Measurements from ENCODE around the gene OVOL3.

Gene OVOL3

GRCh38 chr19:36103040-36103626 lies 7.8 kb upstream of the OVOL3 start:
- peaks cover 27% of the 10 kb centered on the region for H3K36me3 ChIP-seq (ENCODE audit: insufficient read depth, low read length)
- H3K4me3 ChIP-seq (ENCODE audit: low read length): no peak overlapping the region
- H3K27me3 ChIP-seq (ENCODE audit: control insufficient read depth, insufficient read depth, low read length): no peaks in the 10 kb centered on the region
- H3K4me2 ChIP-seq (ENCODE audit: low read length): no peak overlapping the region
- H3K9ac ChIP-seq (ENCODE audit: low read depth, low read length): no peak overlapping the region
- no peaks in the 10 kb centered on the region for H3K4me1 ChIP-seq (ENCODE audit: control insufficient read depth, insufficient read depth, low read length)
- no peaks in the 10 kb centered on the region for H3K9me3 ChIP-seq (replicated peaks; ENCODE audit: low read length)

DNA sequence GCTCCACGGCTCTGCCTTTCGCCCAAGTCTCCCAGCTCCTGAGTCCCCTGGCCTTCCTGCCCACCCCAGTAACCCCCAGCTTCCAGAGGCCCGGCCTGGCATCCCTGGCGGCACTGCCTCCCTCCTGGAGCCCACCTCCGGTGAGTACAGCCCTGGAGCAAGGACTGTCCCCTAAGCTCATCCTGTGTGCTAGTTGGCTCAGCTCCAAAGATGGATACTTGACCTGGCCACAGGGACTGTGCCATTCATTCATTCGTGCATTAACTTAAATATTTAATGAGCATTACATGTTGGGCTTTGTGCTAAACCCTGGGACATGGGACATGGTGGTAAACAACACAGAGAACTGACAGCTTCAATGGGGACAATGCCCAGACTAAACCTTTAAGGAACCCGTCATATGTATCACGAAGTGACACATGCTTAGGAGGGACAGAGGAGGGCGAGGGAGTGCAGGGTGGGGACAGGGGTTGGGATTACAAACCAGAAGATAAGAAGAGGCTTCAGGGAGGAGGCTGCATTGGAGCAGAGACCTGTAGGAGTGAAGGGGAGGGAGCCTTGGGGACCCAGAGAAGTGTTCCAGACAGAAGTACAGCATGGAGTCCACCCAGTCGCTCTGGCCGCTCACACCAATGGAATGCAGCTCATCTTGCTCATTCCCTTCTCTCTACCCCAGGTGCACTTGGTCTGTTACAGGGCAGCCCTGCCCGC lies 6.9 kb upstream of the OVOL3 start:
- no peak overlapping the region for H3K9ac ChIP-seq (ENCODE audit: low read depth, low read length)
- no peaks in the 10 kb centered on the region for H3K9me3 ChIP-seq (replicated peaks; ENCODE audit: low read length)
- H3K4me1 ChIP-seq (ENCODE audit: control insufficient read depth, insufficient read depth, low read length): no peaks in the 10 kb centered on the region
- no peaks in the 10 kb centered on the region for H3K27me3 ChIP-seq (ENCODE audit: control insufficient read depth, insufficient read depth, low read length)
- H3K4me2 ChIP-seq (ENCODE audit: low read length): no peak overlapping the region
- H3K36me3 ChIP-seq (ENCODE audit: insufficient read depth, low read length): peaks cover 27% of the 10 kb centered on the region
- H3K4me3 ChIP-seq (ENCODE audit: low read length): no peak overlapping the region

DNA sequence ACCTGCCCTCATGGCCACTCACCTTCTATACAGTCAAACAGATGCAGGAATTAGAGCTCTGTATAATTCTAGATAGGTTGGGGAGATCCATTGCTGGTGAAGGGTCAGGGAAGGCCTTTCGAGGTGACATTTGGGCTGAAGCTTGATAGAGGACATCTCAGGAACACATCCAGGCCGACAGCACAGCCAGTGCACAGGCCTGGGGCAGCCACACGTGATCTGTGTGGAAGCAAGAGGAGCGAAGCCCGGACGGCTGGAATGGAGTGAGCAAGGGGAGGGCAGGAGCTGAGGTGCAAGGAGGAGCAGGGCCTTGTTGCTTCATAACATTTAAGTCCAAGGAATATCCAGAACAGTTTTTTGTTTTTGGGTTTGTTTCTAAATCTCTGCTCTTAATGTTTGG lies 4.5 kb upstream of the OVOL3 start:
- Histone ChIP-seq H3K36me3 (ENCODE audit: insufficient read depth, low read length) (peaks cover 27% of the 10 kb centered on the region), H3K4me1 (ENCODE audit: control insufficient read depth, insufficient read depth, low read length) (peaks cover under 1% of the 10 kb centered on the region), H3K27me3 (ENCODE audit: control insufficient read depth, insufficient read depth, low read length) (no peaks in the 10 kb centered on the region), H3K4me3 (ENCODE audit: low read length) (no peak overlapping the region), H3K9ac (ENCODE audit: low read depth, low read length) (no peak overlapping the region), H3K4me2 (ENCODE audit: low read length) (no peak overlapping the region), H3K9me3 (replicated peaks; ENCODE audit: low read length) (no peaks in the 10 kb centered on the region)

GRCh38 chr19:36106991-36107390 lies 4.0 kb upstream of the OVOL3 start:
- Histone ChIP-seq H3K4me3 (ENCODE audit: low read length) (no peak overlapping the region), H3K27me3 (ENCODE audit: control insufficient read depth, insufficient read depth, low read length) (no peaks in the 10 kb centered on the region), H3K4me1 (ENCODE audit: control insufficient read depth, insufficient read depth, low read length) (peaks cover 5% of the 10 kb centered on the region), H3K4me2 (ENCODE audit: low read length) (no peak overlapping the region), H3K36me3 (ENCODE audit: insufficient read depth, low read length) (peaks cover 27% of the 10 kb centered on the region), H3K9ac (ENCODE audit: low read depth, low read length) (no peak overlapping the region), H3K9me3 (replicated peaks; ENCODE audit: low read length) (no peaks in the 10 kb centered on the region)

GRCh38 chr19:36108684-36109083 lies 2.3 kb upstream of the OVOL3 start:
- Histone ChIP-seq H3K9me3 (replicated peaks; ENCODE audit: low read length) (no peaks in the 10 kb centered on the region), H3K4me2 (ENCODE audit: low read length) (no peak overlapping the region), H3K27me3 (ENCODE audit: control insufficient read depth, insufficient read depth, low read length) (no peaks in the 10 kb centered on the region), H3K4me3 (ENCODE audit: low read length) (no peak overlapping the region), H3K36me3 (ENCODE audit: insufficient read depth, low read length) (peaks cover 28% of the 10 kb centered on the region), H3K9ac (ENCODE audit: low read depth, low read length) (no peak overlapping the region), H3K4me1 (ENCODE audit: control insufficient read depth, insufficient read depth, low read length) (peaks cover 11% of the 10 kb centered on the region)

DNA sequence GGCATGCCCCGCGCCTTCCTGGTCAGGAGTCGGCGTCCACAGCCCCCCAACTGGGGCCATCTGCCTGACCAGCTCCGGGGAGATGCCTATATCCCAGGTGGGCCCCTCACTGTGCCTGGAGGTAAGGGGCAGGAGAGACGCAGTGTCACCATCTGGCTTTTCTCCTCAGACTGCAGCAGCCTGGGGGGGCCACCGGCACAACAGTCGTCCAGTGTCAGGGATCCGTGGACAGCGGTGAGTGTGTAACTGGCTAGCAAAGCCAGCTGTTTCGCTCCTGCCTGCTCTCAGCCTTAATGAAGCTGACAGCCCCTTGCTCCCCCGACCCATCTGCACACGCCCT lies 227 bp downstream of the OVOL3 start:
- H3K9ac ChIP-seq (ENCODE audit: low read depth, low read length): no peak overlapping the region

DNA sequence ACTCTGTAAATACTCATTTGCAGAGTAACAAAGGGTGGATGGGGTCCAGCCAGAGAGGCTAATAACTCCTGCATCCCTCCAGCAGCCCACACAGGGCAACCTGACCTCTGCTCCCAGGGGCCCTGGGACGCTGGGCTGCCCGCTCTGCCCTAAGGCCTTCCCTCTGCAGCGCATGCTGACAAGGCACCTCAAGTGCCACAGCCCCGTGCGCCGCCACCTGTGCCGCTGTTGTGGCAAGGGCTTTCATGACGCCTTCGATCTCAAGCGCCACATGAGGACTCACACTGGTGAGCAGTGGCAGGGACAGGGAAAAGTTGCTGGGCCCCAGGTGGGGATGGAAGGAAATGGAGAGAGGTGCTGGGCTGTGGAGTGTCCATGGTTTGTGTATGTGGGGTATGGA lies 1.7 kb downstream of the OVOL3 start:
- peaks cover 21% of the 10 kb centered on the region for H3K36me3 ChIP-seq (ENCODE audit: insufficient read depth, low read length)
- no peak overlapping the region for H3K4me2 ChIP-seq (ENCODE audit: low read length)
- H3K27me3 ChIP-seq (ENCODE audit: control insufficient read depth, insufficient read depth, low read length): no peaks in the 10 kb centered on the region
- H3K9ac ChIP-seq (ENCODE audit: low read depth, low read length): no peak overlapping the region
- no peaks in the 10 kb centered on the region for H3K9me3 ChIP-seq (replicated peaks; ENCODE audit: low read length)
- no peak overlapping the region for H3K4me3 ChIP-seq (ENCODE audit: low read length)
- H3K4me1 ChIP-seq (ENCODE audit: control insufficient read depth, insufficient read depth, low read length): peaks cover 25% of the 10 kb centered on the region

More for the DNA sequence above, 227 bp downstream of the OVOL3 start:
- Histone ChIP-seq H3K4me1 (ENCODE audit: control insufficient read depth, insufficient read depth, low read length) (peaks cover 19% of the 10 kb centered on the region), H3K9me3 (replicated peaks; ENCODE audit: low read length) (no peaks in the 10 kb centered on the region), H3K4me2 (ENCODE audit: low read length) (no peak overlapping the region), H3K36me3 (ENCODE audit: insufficient read depth, low read length) (peaks cover 16% of the 10 kb centered on the region), H3K4me3 (ENCODE audit: low read length) (no peak overlapping the region), H3K27me3 (ENCODE audit: control insufficient read depth, insufficient read depth, low read length) (no peaks in the 10 kb centered on the region)

DNA sequence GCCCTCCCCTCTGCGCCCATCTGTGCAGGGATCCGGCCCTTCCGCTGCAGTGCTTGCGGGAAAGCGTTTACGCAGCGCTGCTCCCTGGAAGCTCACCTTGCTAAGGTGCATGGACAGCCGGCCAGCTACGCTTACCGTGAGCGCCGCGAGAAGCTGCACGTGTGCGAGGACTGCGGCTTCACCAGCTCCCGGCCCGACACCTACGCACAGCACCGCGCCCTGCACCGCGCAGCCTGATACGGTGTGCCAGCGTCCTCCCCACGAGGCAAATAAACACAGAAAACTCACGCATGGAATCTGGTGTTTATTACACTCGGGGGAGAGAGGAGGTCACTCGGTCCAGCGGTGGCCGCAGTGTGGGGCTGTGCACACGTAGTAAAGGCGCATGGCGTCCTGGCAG lies 2.5 kb downstream of the OVOL3 start:
- Histone ChIP-seq H3K36me3 (ENCODE audit: insufficient read depth, low read length) (peaks cover 27% of the 10 kb centered on the region), H3K9ac (ENCODE audit: low read depth, low read length) (peak overlapping the region; percentile 86), H3K4me2 (ENCODE audit: low read length) (peak overlapping the region; percentile 96), H3K27me3 (ENCODE audit: control insufficient read depth, insufficient read depth, low read length) (no peaks in the 10 kb centered on the region), H3K9me3 (replicated peaks; ENCODE audit: low read length) (no peaks in the 10 kb centered on the region), H3K4me1 (ENCODE audit: control insufficient read depth, insufficient read depth, low read length) (peaks cover 25% of the 10 kb centered on the region), H3K4me3 (ENCODE audit: low read length) (peak overlapping the region; percentile 84)

- H3K4me2 ChIP-seq (ENCODE audit: low read length): peak overlapping the region; percentile 96
- peaks cover 25% of the 10 kb centered on the region for H3K4me1 ChIP-seq (ENCODE audit: control insufficient read depth, insufficient read depth, low read length)
- H3K4me3 ChIP-seq (ENCODE audit: low read length): peak overlapping the region; percentile 84
- peak overlapping the region; percentile 86 for H3K9ac ChIP-seq (ENCODE audit: low read depth, low read length)
- no peaks in the 10 kb centered on the region for H3K27me3 ChIP-seq (ENCODE audit: control insufficient read depth, insufficient read depth, low read length)
- H3K36me3 ChIP-seq (ENCODE audit: insufficient read depth, low read length): peaks cover 31% of the 10 kb centered on the region
- H3K9me3 ChIP-seq (replicated peaks; ENCODE audit: low read length): no peaks in the 10 kb centered on the region
Measured at GRCh38 chr19:36113894-36114720, 3.2 kb downstream of the OVOL3 start.

DNA sequence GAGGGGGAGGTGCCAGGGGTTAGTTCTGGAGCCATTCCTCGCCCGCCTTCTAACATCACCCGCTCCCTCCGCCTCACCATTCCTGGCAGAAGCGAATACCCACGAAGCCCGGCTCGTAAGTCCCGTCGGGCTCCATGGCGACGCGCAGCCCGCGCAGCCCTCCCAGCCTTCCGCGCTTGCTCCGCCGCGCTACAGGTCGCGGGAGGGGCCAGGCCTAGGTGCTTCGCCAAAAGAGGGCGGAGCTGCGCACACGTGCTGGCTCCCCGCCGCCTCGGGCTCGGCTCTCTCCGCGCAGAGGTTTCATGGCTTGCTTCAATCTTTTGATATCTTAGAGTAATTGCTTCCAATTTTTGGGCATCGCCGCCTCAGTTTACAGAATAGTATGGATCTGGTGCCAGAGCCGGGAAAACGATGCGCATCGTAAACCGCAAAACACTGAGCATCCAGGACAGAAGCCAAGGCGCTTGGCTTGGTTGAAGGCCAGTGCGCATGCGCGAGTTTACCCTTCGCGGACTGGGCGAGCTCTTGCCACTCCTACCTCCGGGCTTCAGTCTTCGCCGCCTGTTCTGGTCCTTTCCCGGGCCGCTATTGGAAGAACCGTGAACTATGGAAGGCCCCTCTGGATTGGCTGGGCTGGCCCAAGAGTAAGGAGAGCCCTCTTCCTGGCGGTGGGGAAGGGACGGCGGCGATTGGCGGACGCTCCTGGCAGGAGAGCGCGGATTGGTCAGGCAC lies 3.9 kb downstream of the OVOL3 start, which contains the start of gene POLR2I:
Gene POLR2I, minus strand, starts transcription at position 155 of the 732 bp plus-strand sequence. Its CDS starts 19 bp downstream, at position 136.
- peaks cover 25% of the 10 kb centered on the region for H3K4me1 ChIP-seq (ENCODE audit: control insufficient read depth, insufficient read depth, low read length)
- H3K4me3 ChIP-seq (ENCODE audit: low read length): peak within 1 kb of the TSS; percentile 91
- no peaks in the 10 kb centered on the region for H3K9me3 ChIP-seq (replicated peaks; ENCODE audit: low read length)
- no peaks in the 10 kb centered on the region for H3K27me3 ChIP-seq (ENCODE audit: control insufficient read depth, insufficient read depth, low read length)
- peaks cover 37% of the 10 kb centered on the region for H3K36me3 ChIP-seq (ENCODE audit: insufficient read depth, low read length)
- peak within 1 kb of the TSS; percentile 86 for H3K9ac ChIP-seq (ENCODE audit: low read depth, low read length)
- peak within 1 kb of the TSS; percentile 96 for H3K4me2 ChIP-seq (ENCODE audit: low read length)

Measured in skeletal muscle satellite cell (primary cell).